Keratinocyte (primary cell): ENCODE measurements around the gene EHBP1. TPM values are rescaled to one million over a fixed set of nuclear protein-coding genes. Genes with fewer than 3 reads are reported as not detected.

Experiments used
- DNase-seq: peaks from one replicate; pipeline ENCODE4 v3.0.0-alpha.2; 2011; ENCODE audit warnings: low read depth, missing footprints, low spot score
- FAIRE-seq: peaks from 2 replicates; lab custom pipeline; 2011; peaks lifted over from hg19 to GRCh38; lab: Jason Lieb, UNC
- H2AFZ ChIP-seq: 2 replicates; pipeline ENCODE4 v1.6.0; 2012; ENCODE audit warnings: low read length, control low read depth, inconsistent platforms; ENCODE audit not compliant: control insufficient read depth
- H3K27ac ChIP-seq: 2 replicates; pipeline ENCODE4 v1.5.1; 2011; ENCODE audit warnings: low read length; ENCODE audit not compliant: control insufficient read depth, insufficient read depth
- H3K27me3 ChIP-seq: 3 replicates; pipeline ENCODE4 v1.6.0; 2011; ENCODE audit warnings: low read length; ENCODE audit not compliant: control insufficient read depth, insufficient read depth; ENCODE audit errors: extremely low read depth
- H3K36me3 ChIP-seq, 2 experiments: 2 replicates in 1 of 2; 3 replicates in 1 of 2; pipeline ENCODE4 v1.5.1; 2011; ENCODE audit warnings: low read length in 2 of 2, mild to moderate bottlenecking in 1 of 2; ENCODE audit not compliant: control insufficient read depth in 2 of 2, insufficient read depth in 2 of 2; ENCODE audit errors: extremely low read depth in 1 of 2
- H3K4me1 ChIP-seq: 3 replicates; pipeline ENCODE4 v1.5.1; 2011; ENCODE audit warnings: low read length; ENCODE audit not compliant: control insufficient read depth, insufficient read depth; ENCODE audit errors: extremely low read depth
- H3K4me2 ChIP-seq: 3 replicates; pipeline ENCODE4 v1.6.0; 2011; ENCODE audit warnings: low read depth, low read length; ENCODE audit not compliant: control insufficient read depth, insufficient read depth; ENCODE audit errors: extremely low read depth
- H3K4me3 ChIP-seq, 3 experiments: fragments of 200-600 bp in 1 of 3; sonication (generic) in 1 of 3; 2 replicates in 2 of 3; 3 replicates in 1 of 3; pipeline ENCODE4 v1.5.1; 2011 to 2016; ENCODE audit warnings: low read length in 3 of 3, mild to moderate bottlenecking in 3 of 3, control low read depth in 2 of 3, inconsistent platforms in 1 of 3, low read depth in 1 of 3, mixed read lengths in 1 of 3, mixed run types in 1 of 3, moderate library complexity in 1 of 3; ENCODE audit not compliant: control insufficient read depth in 2 of 3, insufficient read depth in 2 of 3; ENCODE audit errors: extremely low read depth in 1 of 3
- H3K79me2 ChIP-seq: 2 replicates; pipeline ENCODE4 v1.6.0; 2012; ENCODE audit warnings: low read length; ENCODE audit not compliant: control insufficient read depth, insufficient read depth
- H3K9ac ChIP-seq: 3 replicates; pipeline ENCODE4 v1.6.0; 2011; ENCODE audit warnings: low read length; ENCODE audit not compliant: control insufficient read depth, insufficient read depth; ENCODE audit errors: extremely low read depth
- H3K9me1 ChIP-seq: 3 replicates; pipeline ENCODE4 v1.6.0; 2011; ENCODE audit warnings: low read length; ENCODE audit not compliant: control insufficient read depth, insufficient read depth; ENCODE audit errors: extremely low read depth
- H3K9me3 ChIP-seq: 2 replicates; pipeline ENCODE4 v1.5.1; 2012; ENCODE audit warnings: low read depth, low read length; ENCODE audit not compliant: control insufficient read depth
- H4K20me1 ChIP-seq: 3 replicates; pipeline ENCODE4 v1.6.0; 2011; ENCODE audit warnings: low read length; ENCODE audit not compliant: control insufficient read depth, insufficient read depth; ENCODE audit errors: extremely low read depth
- CTCF ChIP-seq, 3 experiments: IDR thresholded peaks in 1 of 3; conservative IDR thresholded peaks in 1 of 3; optimal IDR thresholded peaks in 1 of 3; 2 replicates in 2 of 3; 3 replicates in 1 of 3; pipeline versions ENCODE3 to v1.5.1; 2011; ENCODE audit warnings: low read length in 3 of 3, mild to moderate bottlenecking in 3 of 3, moderate library complexity in 2 of 3, control low read depth in 1 of 3, inconsistent platforms in 1 of 3; ENCODE audit not compliant: insufficient read depth in 2 of 3; ENCODE audit errors: extremely low read depth in 1 of 3
- EZH2 ChIP-seq: IDR thresholded peaks from one replicate; pipeline ENCODE4 v1.6.1; 2012; ENCODE audit warnings: inconsistent platforms, mild to moderate bottlenecking, low read length, moderate library complexity
- dilution Hi-C: fragments of 300-500 bp; cut with MboI; formaldehyde crosslinking; loops from one replicate; pipeline ENCODE4 v1.7.0; 2020; ENCODE audit warnings: low sequenced_read_pairs; ENCODE audit not compliant: extremely low pct_ligation_motif_present
- polyA plus RNA-seq, 5 experiments: library from polyadenylated mRNA; depleted of rRNA in 3 of 5; stranded (reverse) in 3 of 5; stranded (forward) in 1 of 5; unstranded in 1 of 5; fragments of >200 nt; gene quantifications; 1 replicate in 1 of 5; 2 replicates in 3 of 5; 3 replicates in 1 of 5; pipeline versions ENCODE4 v1.2.1 to v1.2.3, GENCODE V29; 2011 to 2012; ENCODE audit warnings: missing spikeins in 2 of 5, low read depth in 1 of 5, low replicate concordance in 1 of 5

The EHBP1 gene
- polyA plus RNA-seq, 1 donor (not counting 4 experiments of a cell fraction or from before 2014, with no cell fraction given) = 59.0 TPM

GRCh38 chr2:62956651-62957050, 251.1 kb downstream of the EHBP1 start:
- dilution Hi-C loops = no loop called here
- no peak overlapping the region for H3K9ac ChIP-seq

GRCh38 chr2:62958206-62958605, 252.7 kb downstream of the EHBP1 start:
- Histone ChIP-seq H3K4me1 (no peaks in the 10 kb centered on the region), H2AFZ (no peak overlapping the region), H3K9me1 (no peaks in the 10 kb centered on the region), H3K79me2 (no peaks in the 10 kb centered on the region), H4K20me1 (no peaks in the 10 kb centered on the region), H3K36me3 (peaks cover 4 to 7% of the 10 kb centered on the region in 2 experiments), H3K27me3 (no peaks in the 10 kb centered on the region), H3K4me2 (no peak overlapping the region), H3K9ac (no peak overlapping the region), H3K27ac (no peak overlapping the region), H3K4me3 (no peak overlapping the region), H3K9me3 (no peaks in the 10 kb centered on the region)
- no peak for TF ChIP-seq EZH2
- TF ChIP-seq CTCF (optimal IDR thresholded peaks at IDR 0.05 in 1 of 3, IDR thresholded peaks at IDR 0.05 in 1 of 3, conservative IDR thresholded peaks at IDR 0.05 in 1 of 3; ENCODE audit: extremely low read depth in 1 of 3, insufficient read depth in 2 of 3, low read length in 3 of 3) = no peak
- DNase-seq = no peak
- dilution Hi-C loops = no loop called here
- FAIRE-seq = no peak

More at GRCh38 chr2:62956651-62957050, 251.1 kb downstream of the EHBP1 start:
- FAIRE-seq (no peak), DNase-seq (no peak)
- no peaks in the 10 kb centered on the region for H3K4me1 ChIP-seq
- peaks cover 4 to 8% of the 10 kb centered on the region in 2 experiments for H3K36me3 ChIP-seq
- no peak for TF ChIP-seq CTCF (optimal IDR thresholded peaks at IDR 0.05 in 1 of 3, IDR thresholded peaks at IDR 0.05 in 1 of 3, conservative IDR thresholded peaks at IDR 0.05 in 1 of 3; ENCODE audit: extremely low read depth in 1 of 3, insufficient read depth in 2 of 3, low read length in 3 of 3)
- TF ChIP-seq EZH2 = no peak
- no peaks in the 10 kb centered on the region for H3K9me3 ChIP-seq
- H3K79me2 ChIP-seq = no peaks in the 10 kb centered on the region
- H3K4me2 ChIP-seq = no peak overlapping the region
- H2AFZ ChIP-seq = no peak overlapping the region
- no peaks in the 10 kb centered on the region for H4K20me1 ChIP-seq
- no peaks in the 10 kb centered on the region for H3K9me1 ChIP-seq
- H3K27ac ChIP-seq = no peak overlapping the region
- H3K4me3 ChIP-seq = no peak overlapping the region
- no peaks in the 10 kb centered on the region for H3K27me3 ChIP-seq
